Measurements from ENCODE around the gene PDIA2. TPM values are rescaled to one million over a fixed set of nuclear protein-coding genes. Genes with fewer than 3 reads are reported as not detected.

The PDIA2 gene
- total RNA-seq, 4 donors from 2014 or later = 0.97 TPM; not detected in 3

GRCh38 chr16:268141-269053, 14.6 kb upstream of the PDIA2 start:
- Histone ChIP-seq H3K27me3 (no peaks in the 10 kb centered on the region), H3K27ac (no peak overlapping the region), H3K36me3 (no peaks in the 10 kb centered on the region), H3K4me1 (no peaks in the 10 kb centered on the region), H3K9me3 (no peaks in the 10 kb centered on the region), H3K4me3 (no peak overlapping the region)
- intact Hi-C loops (cut with DNase I; ENCODE audit: low total_unique reads) = no loop called here
- no peak for TF ChIP-seq POLR2A (IDR thresholded peaks at IDR 0.05)
- no peak for TF ChIP-seq CTCF (IDR thresholded peaks at IDR 0.05)
- DNase-seq = no peak

GRCh38 chr16:269061-269796, 13.7 kb upstream of the PDIA2 start:
- intact Hi-C loops (cut with DNase I; ENCODE audit: low total_unique reads) = no loop called here
- Histone ChIP-seq H3K36me3 (no peaks in the 10 kb centered on the region), H3K4me3 (no peak overlapping the region), H3K27me3 (no peaks in the 10 kb centered on the region), H3K9me3 (no peaks in the 10 kb centered on the region), H3K27ac (no peak overlapping the region), H3K4me1 (no peaks in the 10 kb centered on the region)
- TF ChIP-seq POLR2A (IDR thresholded peaks at IDR 0.05) (no peak), CTCF (IDR thresholded peaks at IDR 0.05) (no peak)
- no peak for DNase-seq

- TF ChIP-seq POLR2A (IDR thresholded peaks at IDR 0.05) = no peak
- TF ChIP-seq CTCF (IDR thresholded peaks at IDR 0.05) = no peak
- no peaks in the 10 kb centered on the region for H3K36me3 ChIP-seq
- H3K4me1 ChIP-seq = peaks cover 0 to 5% of the 10 kb centered on the region in 2 donors
- no peaks in the 10 kb centered on the region for H3K27me3 ChIP-seq
- intact Hi-C loops (cut with DNase I; ENCODE audit: low total_unique reads) = no loop called here
- no peak for DNase-seq
- no peaks in the 10 kb centered on the region for H3K9me3 ChIP-seq
- no peak overlapping the region for H3K4me3 ChIP-seq
- no peak overlapping the region for H3K27ac ChIP-seq
Measured at GRCh38 chr16:270381-271255, 12.3 kb upstream of the PDIA2 start.

- Histone ChIP-seq H3K4me1 (peaks cover 0 to 5% of the 10 kb centered on the region in 2 donors), H3K27me3 (no peaks in the 10 kb centered on the region), H3K9me3 (no peaks in the 10 kb centered on the region), H3K27ac (no peak overlapping the region), H3K4me3 (no peak overlapping the region), H3K36me3 (no peaks in the 10 kb centered on the region)
- TF ChIP-seq POLR2A (IDR thresholded peaks at IDR 0.05) (no peak), CTCF (IDR thresholded peaks at IDR 0.05) (no peak)
- intact Hi-C loops (cut with DNase I; ENCODE audit: low total_unique reads) = no loop called here
- DNase-seq = no peak
Measured at GRCh38 chr16:272633-273546, 10.1 kb upstream of the PDIA2 start.

Data from uterus (tissue), 4 donors.